Stimulated activated CD4-positive, alpha-beta T cell treated with anti-CD3 and anti-CD28 coated beads, Interleukin-15, amount 100 ng/mL, for 24 hours (primary cell): ENCODE results near the gene DSTN.

ENCODE experiments used
- DNase-seq: peaks from one replicate; pipeline ENCODE4 v3.0.0-alpha.2; 2020

Gene DSTN

DNA sequence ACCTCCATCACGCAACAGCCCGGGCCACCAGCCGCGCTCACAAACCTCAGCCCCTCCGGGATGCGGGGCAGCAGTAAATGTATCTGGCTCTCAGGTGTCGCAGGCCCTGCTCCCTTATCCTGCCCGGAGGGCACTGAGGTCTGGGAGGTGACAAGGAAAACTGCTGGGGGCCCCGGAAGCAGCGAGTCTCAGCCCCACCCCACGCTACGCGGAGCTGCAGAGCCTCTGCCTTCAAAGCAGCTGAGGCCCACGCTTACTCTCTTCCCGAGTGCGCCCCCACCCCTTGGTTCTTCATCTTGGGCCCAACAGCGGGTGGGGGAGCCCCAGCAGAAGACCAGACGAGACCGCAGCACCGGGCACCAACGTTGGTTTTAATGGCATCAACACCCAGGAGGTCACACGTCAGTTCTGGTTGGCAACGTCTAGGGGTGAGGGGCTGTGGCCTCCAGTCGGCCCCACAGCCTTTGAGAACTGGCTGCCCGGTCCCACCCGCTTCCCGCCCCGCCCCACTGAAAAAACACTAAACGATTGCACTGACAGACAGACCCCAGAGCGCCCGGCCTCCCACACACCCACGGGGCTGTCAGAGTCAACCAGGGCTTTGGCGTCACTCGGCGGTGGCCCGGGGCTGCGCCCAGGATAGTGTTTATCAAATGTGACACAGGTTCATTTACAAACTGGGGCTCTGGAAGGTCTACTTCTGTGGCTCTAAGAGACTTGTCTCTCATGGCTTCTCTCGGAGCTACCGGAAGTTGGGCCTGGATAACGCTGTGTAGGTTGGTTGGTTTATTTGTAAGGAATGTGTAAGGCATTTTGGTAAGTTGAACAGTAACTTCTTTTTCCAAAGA lies 43.7 kb downstream of the DSTN start:
- no peak for DNase-seq

- no peak for DNase-seq
Measured at GRCh38 chr20:17614176-17614811, 44.4 kb downstream of the DSTN start.

DNA sequence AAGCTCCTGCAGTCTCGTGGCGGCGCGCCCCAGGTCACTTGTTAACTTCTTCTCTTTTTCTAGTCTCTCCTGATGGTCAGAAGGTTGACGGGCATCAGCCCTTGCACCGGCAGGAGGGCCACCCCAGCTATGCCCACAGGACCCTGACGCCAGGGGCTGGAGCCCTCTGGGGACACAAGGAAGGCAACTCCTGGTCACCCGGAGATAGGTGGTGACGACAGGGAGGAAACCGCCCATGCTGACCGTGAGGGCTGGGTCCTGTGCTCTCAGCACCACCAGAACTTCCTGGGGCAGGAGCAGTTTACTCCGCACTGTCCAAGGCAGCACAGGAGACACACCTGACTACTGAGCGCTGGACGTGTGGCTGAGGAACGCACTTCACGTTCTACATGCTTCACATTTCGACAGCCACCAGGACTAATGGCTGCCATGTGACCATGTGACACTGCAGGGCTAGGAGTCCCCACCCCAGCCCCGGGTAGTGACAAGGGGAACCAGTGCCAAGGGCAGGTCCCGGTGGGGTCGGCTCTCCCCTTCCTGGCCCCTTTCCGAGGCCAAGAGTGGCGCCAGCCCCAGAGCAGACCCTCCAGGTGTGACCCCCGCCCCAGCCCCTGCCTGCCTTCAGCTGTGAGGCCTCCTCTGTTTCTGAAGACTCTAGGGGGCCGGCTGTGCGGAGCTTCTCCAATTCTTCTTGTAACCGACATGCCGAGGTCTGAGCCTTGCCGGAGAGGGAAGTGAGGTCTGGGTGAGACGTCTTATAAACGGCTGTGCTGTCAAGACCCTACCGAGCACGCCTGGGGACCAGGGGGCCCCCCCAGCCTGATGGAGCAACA lies 45.2 kb downstream of the DSTN start:
- DNase-seq: no peak

GRCh38 chr20:17615645-17616479 lies 46.0 kb downstream of the DSTN start:
- no peak for DNase-seq

DNA sequence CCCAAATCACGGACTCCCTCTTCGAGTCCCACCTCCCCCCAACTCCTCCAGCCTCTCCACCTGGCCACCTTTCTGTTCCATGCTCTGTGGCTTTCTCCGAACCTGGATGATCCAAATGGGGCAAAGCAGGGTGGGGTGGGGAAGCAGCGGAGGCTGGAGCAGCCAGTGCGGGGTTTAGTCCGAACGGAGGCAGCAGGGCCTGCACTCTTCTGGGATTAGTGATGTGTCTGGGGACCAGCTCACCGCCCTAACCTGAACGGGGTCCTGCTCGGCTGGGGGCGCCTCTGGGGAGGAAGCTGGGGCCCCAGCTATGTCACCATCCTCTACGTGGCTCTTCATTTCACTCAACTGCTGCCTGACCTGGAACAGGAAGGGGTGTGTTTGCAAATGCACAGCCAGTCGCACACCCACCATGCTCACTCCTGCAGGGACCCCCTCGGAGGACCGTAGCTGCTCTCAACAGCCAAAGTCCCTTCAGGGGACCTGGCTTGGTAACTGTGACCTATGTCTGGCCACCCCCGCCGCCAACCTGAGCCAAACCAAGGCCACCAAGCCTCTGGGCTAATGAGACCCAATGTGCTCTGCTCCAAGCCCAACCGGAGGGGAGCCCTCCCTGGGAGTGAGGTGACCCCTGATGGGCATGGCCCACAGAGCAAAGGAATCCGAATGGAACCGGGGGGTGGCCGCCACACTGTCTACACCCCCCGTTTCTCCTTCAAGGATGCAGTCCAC lies 46.8 kb downstream of the DSTN start:
- no peak for DNase-seq

GRCh38 chr20:17617212-17617867 lies 47.5 kb downstream of the DSTN start:
- peak; percentile 65 for DNase-seq

DNA sequence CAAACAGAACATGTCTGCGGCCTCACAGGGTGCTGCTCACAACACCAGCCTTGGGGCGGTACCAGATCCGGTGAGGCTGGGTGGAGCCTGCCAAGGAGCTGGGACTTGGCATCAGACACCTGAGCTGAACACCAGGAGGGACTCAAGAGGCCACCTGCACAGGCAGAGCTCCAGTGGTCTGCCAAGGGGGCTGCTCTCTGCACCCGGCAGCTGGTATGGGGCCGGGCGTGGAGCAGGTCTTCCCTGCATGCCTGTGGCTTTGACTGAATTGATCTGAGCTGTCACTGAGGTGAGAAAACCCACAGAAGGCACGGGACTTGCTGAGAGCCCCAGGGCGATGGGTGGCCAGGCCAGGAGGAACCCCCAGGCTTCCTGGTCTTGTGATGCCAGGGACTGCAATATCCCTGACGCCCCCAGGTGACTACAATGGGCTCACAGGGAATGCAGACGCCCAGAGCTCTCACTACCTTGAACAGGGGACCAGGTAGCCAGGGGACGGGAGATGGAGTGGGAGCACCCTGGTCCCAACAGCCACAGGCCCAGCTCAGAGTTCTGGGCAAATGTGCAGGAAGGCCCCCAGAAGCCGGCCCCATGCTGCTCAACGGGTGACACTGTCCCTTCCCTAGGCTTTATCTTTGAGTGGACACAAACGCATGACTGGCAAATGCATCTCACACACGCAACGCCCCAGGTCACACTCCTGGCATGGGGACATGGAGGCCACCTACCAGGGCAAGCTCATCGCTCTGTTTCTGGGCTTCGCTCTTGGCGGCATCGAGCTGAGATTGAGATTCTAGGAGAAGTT lies 48.2 kb downstream of the DSTN start:
- no peak for DNase-seq

- no peak for DNase-seq
Measured at GRCh38 chr20:17618673-17619013, 48.8 kb downstream of the DSTN start.

- DNase-seq: no peak
Measured at GRCh38 chr20:17619351-17620093, 49.6 kb downstream of the DSTN start.

DNA sequence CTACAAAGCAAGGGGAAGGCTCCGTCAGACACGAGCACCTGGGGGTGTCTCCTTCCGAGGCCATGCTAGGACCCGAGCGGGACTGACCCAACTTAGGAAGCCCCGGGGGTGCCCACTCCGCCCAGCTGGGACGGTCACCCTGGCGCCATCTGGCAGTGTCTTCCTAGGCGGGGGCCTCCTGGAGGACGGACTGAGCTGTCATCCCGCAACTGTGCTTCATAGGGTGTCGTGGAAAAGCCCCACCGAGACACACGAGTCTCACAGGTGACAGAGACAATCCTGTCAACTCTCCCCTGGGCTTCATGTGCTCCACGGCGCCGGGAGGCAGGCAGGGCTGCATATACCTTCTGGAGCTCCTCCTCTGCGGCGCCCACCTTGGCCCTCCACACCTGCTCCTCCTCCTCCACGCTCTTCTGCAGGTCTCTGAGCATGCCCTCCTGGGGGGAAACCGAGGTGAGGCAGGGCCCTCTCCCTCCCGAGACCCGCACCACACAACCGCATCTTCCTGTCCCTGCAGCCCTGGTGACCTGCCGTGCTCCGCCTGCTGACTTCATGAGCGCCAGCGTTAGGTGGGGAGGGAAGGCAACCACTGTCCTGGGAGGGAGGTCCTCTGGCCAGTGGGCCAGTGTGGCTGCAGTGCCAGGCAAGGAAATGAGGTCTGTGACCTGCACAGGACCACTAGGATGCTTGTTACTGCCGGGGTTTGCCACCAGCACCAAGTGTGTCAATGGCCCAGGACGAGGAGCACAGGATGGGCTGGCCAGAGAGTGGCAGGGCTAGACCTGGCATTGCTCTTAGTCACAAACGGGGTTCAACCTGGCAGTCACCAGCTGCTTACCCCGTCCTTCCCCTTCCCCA lies 50.7 kb downstream of the DSTN start:
- no peak for DNase-seq

DNA sequence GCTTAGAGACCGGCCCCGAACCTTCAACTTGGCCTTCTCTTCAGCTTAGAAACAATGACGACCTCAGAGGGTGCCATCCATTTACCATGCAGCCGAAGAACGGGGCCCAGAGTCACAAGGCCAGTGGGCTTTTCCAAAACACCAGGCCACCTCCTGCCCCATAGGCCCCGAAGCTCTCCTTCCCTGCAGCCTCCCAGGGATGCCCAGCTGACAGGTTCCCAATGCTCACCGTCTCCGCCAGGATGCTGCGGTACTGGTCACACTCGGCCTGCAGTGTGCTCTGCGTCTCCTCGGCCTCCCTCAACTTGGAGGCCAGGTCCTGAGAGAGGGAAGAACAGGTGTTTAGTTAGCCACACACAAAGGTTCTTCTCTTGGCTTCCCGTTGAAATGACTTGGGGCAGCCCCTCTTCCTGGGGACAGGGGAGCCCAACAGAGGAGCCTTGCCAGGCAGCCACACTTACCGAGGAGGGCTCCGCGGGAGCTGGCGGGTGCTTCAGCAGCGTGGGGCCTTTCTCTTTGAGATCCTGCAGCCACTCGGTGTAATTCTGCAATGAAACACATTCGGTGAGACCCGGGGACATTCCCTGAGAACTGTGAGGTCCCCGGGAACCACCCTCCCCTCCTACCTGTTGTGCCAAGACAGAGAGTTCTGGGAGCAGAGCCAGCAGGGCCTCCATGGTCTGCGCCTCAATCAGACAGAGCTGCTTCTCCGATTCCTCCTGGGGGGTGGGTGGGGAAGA lies 51.5 kb downstream of the DSTN start:
- DNase-seq: no peak

GRCh38 chr20:17622086-17622850 lies 52.4 kb downstream of the DSTN start:
- DNase-seq: no peak

- no peak for DNase-seq
Measured at GRCh38 chr20:17622851-17623508, 53.1 kb downstream of the DSTN start.

DNA sequence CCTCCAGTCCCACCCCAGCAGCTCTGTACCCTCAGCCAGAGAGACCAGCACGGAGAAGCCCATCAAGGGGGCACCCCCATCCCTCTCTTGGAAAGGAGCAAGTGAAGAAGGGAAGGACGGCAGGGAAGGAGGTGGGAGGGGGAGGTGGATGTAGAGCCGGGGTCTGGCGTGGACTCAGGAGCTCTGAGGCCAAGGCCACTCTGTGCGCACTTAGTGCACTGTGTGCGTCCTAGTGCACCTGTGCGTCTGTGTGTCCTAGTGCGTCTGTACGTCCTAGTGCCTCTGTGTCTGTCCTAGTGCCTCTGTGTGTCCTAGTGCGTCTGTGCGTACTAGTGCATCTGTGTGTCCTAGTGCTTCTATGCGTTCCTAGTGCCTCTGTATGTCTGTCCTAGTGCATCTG lies 54.2 kb downstream of the DSTN start:
- DNase-seq: no peak

DNA sequence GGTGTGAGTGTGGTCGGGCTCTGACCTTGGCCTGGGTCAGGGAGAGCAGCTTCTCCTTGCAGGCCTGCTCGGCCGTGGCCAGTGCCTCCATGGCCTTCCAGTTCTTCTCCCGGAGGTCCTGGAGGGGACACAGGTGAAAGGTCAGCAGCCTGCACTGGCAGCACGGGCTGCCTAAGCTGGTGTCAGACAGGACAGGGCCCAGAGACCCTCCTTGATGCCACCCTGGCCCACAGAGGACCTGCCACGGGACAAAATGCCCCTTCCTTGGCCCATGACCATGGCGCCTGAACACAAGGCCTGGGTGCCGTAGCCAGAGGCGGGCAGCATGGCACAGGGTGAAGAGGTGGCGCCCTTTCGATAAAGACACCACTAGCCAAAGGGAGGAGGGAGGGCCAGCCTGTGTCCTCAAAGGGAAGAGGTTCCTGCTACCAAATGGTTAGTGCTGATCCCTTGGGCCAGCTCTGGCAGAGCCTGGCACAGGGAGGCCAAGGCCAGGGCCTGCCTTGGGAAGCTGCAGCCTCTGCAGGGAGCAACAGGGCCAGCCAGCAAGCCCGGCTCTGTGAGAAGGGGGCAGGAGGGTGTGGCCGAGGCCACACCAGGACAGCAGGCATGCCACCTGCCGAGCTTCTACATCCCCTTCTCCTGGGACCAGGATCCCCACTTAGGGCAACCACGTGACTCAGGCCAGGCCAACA lies 54.8 kb downstream of the DSTN start:
- DNase-seq: no peak
